Activated T-cell treated with anti-CD3 and anti-CD28 coated beads for 48 hours (primary cell): ENCODE measurements around the gene NTN1.

Experiments used
- DNase-seq: peaks from one replicate; pipeline ENCODE4 v3.0.0-alpha.2; 2020; ENCODE audit warnings: low read depth

The NTN1 gene

GRCh38 chr17:9162275-9162985 lies 141.1 kb downstream of the NTN1 start:
- DNase-seq, result no peak

- no peak for DNase-seq
Measured at GRCh38 chr17:9166788-9167187, 145.5 kb downstream of the NTN1 start.

GRCh38 chr17:9167379-9167778 lies 146.1 kb downstream of the NTN1 start:
- DNase-seq, result no peak

- no peak for DNase-seq
Measured at GRCh38 chr17:9169116-9169515, 147.8 kb downstream of the NTN1 start.

- DNase-seq, result no peak
Measured at GRCh38 chr17:9170336-9170735, 149.0 kb downstream of the NTN1 start.

GRCh38 chr17:9170853-9171252 lies 149.5 kb downstream of the NTN1 start:
- DNase-seq, result no peak

GRCh38 chr17:9173386-9173983 lies 152.2 kb downstream of the NTN1 start:
- no peak for DNase-seq

- no peak for DNase-seq
Measured at GRCh38 chr17:9174312-9174711, 153.0 kb downstream of the NTN1 start.

GRCh38 chr17:9174779-9175574 lies 153.7 kb downstream of the NTN1 start:
- DNase-seq, result no peak

GRCh38 chr17:9175700-9176467 lies 154.6 kb downstream of the NTN1 start:
- peak; percentile 4 for DNase-seq

GRCh38 chr17:9177212-9177611 lies 155.9 kb downstream of the NTN1 start:
- DNase-seq, result no peak

GRCh38 chr17:9178319-9178718 lies 157.0 kb downstream of the NTN1 start:
- DNase-seq, result no peak

- no peak for DNase-seq
Measured at GRCh38 chr17:9179602-9180001, 158.3 kb downstream of the NTN1 start.

GRCh38 chr17:9181640-9182039 lies 160.3 kb downstream of the NTN1 start:
- no peak for DNase-seq

GRCh38 chr17:9183306-9183705 lies 162.0 kb downstream of the NTN1 start:
- DNase-seq, result no peak

- no peak for DNase-seq
Measured at GRCh38 chr17:9185142-9185541, 163.8 kb downstream of the NTN1 start.

- no peak for DNase-seq
Measured at GRCh38 chr17:9185688-9186284, 164.5 kb downstream of the NTN1 start.

GRCh38 chr17:9187828-9188227 lies 166.5 kb downstream of the NTN1 start:
- DNase-seq, result no peak

- DNase-seq, result no peak
Measured at GRCh38 chr17:9188367-9188766, 167.1 kb downstream of the NTN1 start.

- DNase-seq, result no peak
Measured at GRCh38 chr17:9189870-9190269, 168.6 kb downstream of the NTN1 start.

GRCh38 chr17:9192010-9192409 lies 170.7 kb downstream of the NTN1 start:
- no peak for DNase-seq

- DNase-seq, result no peak
Measured at GRCh38 chr17:9195411-9195810, 174.1 kb downstream of the NTN1 start.
